ENCODE measurements around the gene SAMD4B. TPM values are rescaled to one million over a fixed set of nuclear protein-coding genes. Genes with fewer than 3 reads are reported as not detected.

SAMD4B gene
- total and polyA plus RNA-seq, 9 of the 15 experiments (the other 6 are each of a cell fraction or from before 2014, with no cell fraction given): 3.4 to 90.5 (median 38.0) TPM

GRCh38 chr19:39310558-39311311 lies 31.5 kb upstream of the SAMD4B start (continued):
- TF ChIP-seq NCOA2 (IDR thresholded peaks at IDR 0.05; ENCODE audit: partially characterized antibody in 2 of 2): no peak
- no peak for TF ChIP-seq ZNF197 (CRISPR knock-in tag; IDR thresholded peaks at IDR 0.05; ENCODE audit: low read depth)
- TF ChIP-seq THRAP3 (IDR thresholded peaks at IDR 0.05; ENCODE audit: borderline replicate concordance): no peak
- no peak for TF ChIP-seq ZNF764 (CRISPR knock-in tag; IDR thresholded peaks at IDR 0.05; ENCODE audit: low read depth)
- 0 out of 2 replicates have a peak, but pooled peaks have one; percentile 34 for TF ChIP-seq ELF4 (CRISPR knock-in tag; IDR thresholded peaks at IDR 0.05)
- TF ChIP-seq ZNF583 (CRISPR knock-in tag; IDR thresholded peaks at IDR 0.05): no peak
- TF ChIP-seq NFE2 (IDR thresholded peaks at IDR 0.05; ENCODE audit: low read depth): no peak
- TF ChIP-seq, protein P1, sequence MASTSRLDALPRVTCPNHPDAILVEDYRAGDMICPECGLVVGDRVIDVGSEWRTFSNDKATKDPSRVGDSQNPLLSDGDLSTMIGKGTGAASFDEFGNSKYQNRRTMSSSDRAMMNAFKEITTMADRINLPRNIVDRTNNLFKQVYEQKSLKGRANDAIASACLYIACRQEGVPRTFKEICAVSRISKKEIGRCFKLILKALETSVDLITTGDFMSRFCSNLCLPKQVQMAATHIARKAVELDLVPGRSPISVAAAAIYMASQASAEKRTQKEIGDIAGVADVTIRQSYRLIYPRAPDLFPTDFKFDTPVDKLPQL (IDR thresholded peaks at IDR 0.05; ENCODE audit: extremely low read depth, insufficient read length): no peak
- TF ChIP-seq RBM17 (IDR thresholded peaks at IDR 0.05; ENCODE audit: borderline replicate concordance, low read depth, low read length): no peak
- no peak for TF ChIP-seq MAZ (CRISPR knock-in tag; conservative IDR thresholded peaks at IDR 0.05 in 1 of 2, IDR thresholded peaks at IDR 0.05 in 1 of 2)
- no peak for TF ChIP-seq MED1 (CRISPR knock-in tag; IDR thresholded peaks at IDR 0.05; ENCODE audit: borderline replicate concordance)
- no peak for TF ChIP-seq YY1 (IDR thresholded peaks at IDR 0.05; ENCODE audit: borderline replicate concordance in 1 of 3, control insufficient read depth in 1 of 3, extremely low read depth in 1 of 3, insufficient read depth in 3 of 3, insufficient read length in 1 of 3, insufficient replicate concordance in 2 of 3, low read depth in 1 of 3, low read length in 2 of 3)
- no peak for TF ChIP-seq YBX1 (IDR thresholded peaks at IDR 0.05)
- no peak for TF ChIP-seq ZNF76 (CRISPR knock-in tag; IDR thresholded peaks at IDR 0.05; ENCODE audit: borderline replicate concordance)
- no peak for TF ChIP-seq SMAD2 (IDR thresholded peaks at IDR 0.05; ENCODE audit: low read depth, low read length)
- TF ChIP-seq MBD2 (IDR thresholded peaks at IDR 0.05; ENCODE audit: borderline replicate concordance, low read depth): no peak
- no peak for TF ChIP-seq NFXL1 (CRISPR knock-in tag; IDR thresholded peaks at IDR 0.05)
- no peak for TF ChIP-seq ELF2 (CRISPR knock-in tag; IDR thresholded peaks at IDR 0.05)
- no peak for TF ChIP-seq ZNF717 (CRISPR knock-in tag; IDR thresholded peaks at IDR 0.05)
- TF ChIP-seq EP400 (IDR thresholded peaks at IDR 0.05): peak; percentile 57
- no peak for TF ChIP-seq FOXA3 (CRISPR knock-in tag; conservative IDR thresholded peaks at IDR 0.05 in 1 of 2, IDR thresholded peaks at IDR 0.05 in 1 of 2)
- TF ChIP-seq ATF1 (CRISPR knock-in tag; IDR thresholded peaks at IDR 0.05): no peak
- peak; percentile 48; the same call in 1 of the 2 replicates for TF ChIP-seq ATF1 (tag; IDR thresholded peaks at IDR 0.05)
- TF ChIP-seq CC2D1A (IDR thresholded peaks at IDR 0.05): 0 out of 2 replicates have a peak, but pooled peaks have one; percentile 48
- TF ChIP-seq SREBF2 (CRISPR knock-in tag; IDR thresholded peaks at IDR 0.05): no peak
- TF ChIP-seq SRSF9 (IDR thresholded peaks at IDR 0.05; ENCODE audit: borderline replicate concordance, low read depth, low read length): no peak
- TF ChIP-seq HMGN3 (IDR thresholded peaks at IDR 0.05; ENCODE audit: borderline replicate concordance, extremely low read depth, insufficient read length, low read depth, low read length): no peak
- no peak for TF ChIP-seq ZNF408 (CRISPR knock-in tag; IDR thresholded peaks at IDR 0.05; ENCODE audit: low read depth)
- TF ChIP-seq ZNF589 (CRISPR knock-in tag; IDR thresholded peaks at IDR 0.05; ENCODE audit: low read depth): no peak

Measured in K562 (cell line).